Aorta (tissue), 5 donors: ENCODE measurements around the gene CRK. TPM values are rescaled to one million over a fixed set of nuclear protein-coding genes. Genes with fewer than 3 reads are reported as not detected.
A peak's percentile ranks its signal among the peaks of the same experiment; 100 is the strongest.
"Not testable (repeated sequence)": the region's sequence is repeated elsewhere in the genome, so short reads cannot be mapped to it uniquely, and the experiment has no call there.

ENCODE experiments used
- ATAC-seq: fragments of 200-7000 bp; cut with Tn5 transposase; one replicate; pipeline ENCODE4 v1.9.1; 2022; ENCODE audit warnings: moderate library complexity; ENCODE audit not compliant: low FRiP score
- DNase-seq, 2 donors: peaks; one replicate each; pipeline ENCODE4 v3.0.0-alpha.2; 2020
- H3K27ac ChIP-seq, 2 donors: one replicate each; pipeline ENCODE4 v1.5.1; 2013; ENCODE audit warnings: low read length in 2 of 2, mild to moderate bottlenecking in 2 of 2, moderate library complexity in 2 of 2, control low read depth in 1 of 2, inconsistent platforms in 1 of 2, low read depth in 1 of 2
- H3K27me3 ChIP-seq, 2 donors: one replicate each; pipeline ENCODE4 v1.6.1; 2013; ENCODE audit warnings: control low read depth in 1 of 2, low read length in 1 of 2, mild to moderate bottlenecking in 1 of 2, moderate library complexity in 1 of 2; ENCODE audit not compliant: insufficient read depth in 2 of 2, control insufficient read depth in 1 of 2
- H3K36me3 ChIP-seq, 2 donors: one replicate each; pipeline ENCODE4 v1.6.1; 2013; ENCODE audit warnings: control low read depth in 1 of 2, low read length in 1 of 2, mild to moderate bottlenecking in 1 of 2; ENCODE audit not compliant: insufficient read depth in 2 of 2, control insufficient read depth in 1 of 2
- H3K4me1 ChIP-seq, 2 donors: one replicate each; pipeline ENCODE4 v1.6.1; 2013; ENCODE audit warnings: low read length in 2 of 2, control low read depth in 1 of 2, mild to moderate bottlenecking in 1 of 2, moderate library complexity in 1 of 2; ENCODE audit not compliant: insufficient read depth in 2 of 2, control insufficient read depth in 1 of 2
- H3K4me3 ChIP-seq, 2 donors: one replicate each; pipeline ENCODE4 v1.5.1; 2013; ENCODE audit warnings: low read length in 2 of 2, control low read depth in 1 of 2, mild to moderate bottlenecking in 1 of 2
- H3K9me3 ChIP-seq: one replicate; pipeline ENCODE4 v1.6.1; 2013; ENCODE audit warnings: mild to moderate bottlenecking, low read length; ENCODE audit not compliant: control insufficient read depth
- WGBS, 2 donors: extraction: QIAGEN DNeasy Blood & Tissue Kit; methylation state at CpG; one replicate each; pipeline ENCODE4 v1.1.7; 2013; 5-methylcytosine and 5-hydroxymethylcytosine counted together
- intact Hi-C, 2 donors: fragments of 100-400 bp; cut with DNase I; formaldehyde crosslinking; loops; one replicate each; pipeline versions ENCODE4 v1.14.2 to v1.15.0; 2022
- polyA plus RNA-seq, 2 donors: library from polyadenylated mRNA; stranded (reverse); fragments of 200-250 nt; gene quantifications; one replicate each; pipeline ENCODE4 v1.2.3, GENCODE V29; 2013
- total RNA-seq, 2 donors: library from RNA; stranded (reverse); fragmentation: NEBNext Ultra II Directional; extraction: Animal tissue kit (Norgen Biotek cat#: 25700); gene quantifications; one replicate each; pipeline ENCODE4 v1.2.1, GENCODE V29; 2021
- donor health status: healthy with polysubstance abuse.
- donor health status: Bipolar disorder and iron deficiency.
- donor health status: DM: no; HTN: no; CAD: no.
- donor health status: DM: no; HTN: no; CAD: no.
- donor health status: DM: yes; HTN: yes; CAD: no.

CRK gene
- total and polyA plus RNA-seq, 4 donors, result 33.5 to 63.8 (median 48.1) TPM

DNA sequence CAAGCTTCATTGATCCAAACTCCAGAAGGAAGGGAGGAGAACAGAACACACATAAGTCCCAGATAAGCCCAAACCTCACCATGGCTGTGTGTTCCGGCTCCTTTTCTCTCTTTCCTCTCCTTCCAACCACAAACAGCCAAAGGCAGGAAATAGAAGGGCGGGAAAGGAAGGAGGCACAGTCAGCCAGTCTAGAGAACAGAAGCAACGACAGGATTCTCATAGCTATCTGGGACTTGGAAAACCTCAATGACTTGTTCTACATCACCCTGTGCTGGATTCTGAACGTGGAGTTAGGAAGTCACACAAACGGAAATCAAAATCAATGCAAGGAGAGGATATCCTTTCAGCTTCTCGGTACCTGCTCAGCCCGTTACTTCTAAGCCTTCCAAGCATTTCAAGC, 9.0 kb downstream of the CRK start:
- no peaks in the 10 kb centered on the region for H3K9me3 ChIP-seq
- no peaks in the 10 kb centered on the region for H3K27me3 ChIP-seq
- WGBS, 2 donors, result 74 to 83% methylated on average over 7 of the region's 7 CpGs
- no peak for ATAC-seq
- no peak for DNase-seq
- intact Hi-C loops, result no loop called here
- no peak overlapping the region for H3K4me3 ChIP-seq
- no peaks in the 10 kb centered on the region for H3K4me1 ChIP-seq
- no peak overlapping the region for H3K27ac ChIP-seq
- no peaks in the 10 kb centered on the region for H3K36me3 ChIP-seq

DNA sequence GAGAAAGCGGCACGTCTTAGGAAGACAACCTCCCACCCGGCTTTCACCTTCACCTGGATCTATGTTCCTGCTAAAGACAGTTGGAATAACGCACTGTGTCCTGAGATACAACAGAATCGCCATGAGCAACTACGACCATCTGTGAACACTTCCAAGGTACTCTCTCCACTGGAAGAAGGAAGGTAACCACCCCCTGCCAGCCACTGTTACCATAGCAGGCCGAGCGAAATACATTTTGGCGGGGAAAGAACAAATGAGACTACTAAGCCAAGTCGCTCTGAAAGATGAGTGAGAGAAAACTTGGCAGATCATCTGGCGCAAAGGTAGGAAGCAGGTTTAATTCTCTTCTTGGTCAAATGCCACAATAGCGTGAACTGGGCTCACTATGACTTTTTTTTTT, 9.8 kb downstream of the CRK start:
- Histone ChIP-seq H3K9me3 (no peaks in the 10 kb centered on the region), H3K4me1 (no peaks in the 10 kb centered on the region), H3K4me3 (no peak overlapping the region), H3K27ac (no peak overlapping the region), H3K36me3 (no peaks in the 10 kb centered on the region), H3K27me3 (no peaks in the 10 kb centered on the region)
- DNase-seq (no peak), ATAC-seq (no peak)
- intact Hi-C loops, result no loop called here
- 93 to 95% methylated on average over 12 of the region's 12 CpGs for WGBS, 2 donors

DNA sequence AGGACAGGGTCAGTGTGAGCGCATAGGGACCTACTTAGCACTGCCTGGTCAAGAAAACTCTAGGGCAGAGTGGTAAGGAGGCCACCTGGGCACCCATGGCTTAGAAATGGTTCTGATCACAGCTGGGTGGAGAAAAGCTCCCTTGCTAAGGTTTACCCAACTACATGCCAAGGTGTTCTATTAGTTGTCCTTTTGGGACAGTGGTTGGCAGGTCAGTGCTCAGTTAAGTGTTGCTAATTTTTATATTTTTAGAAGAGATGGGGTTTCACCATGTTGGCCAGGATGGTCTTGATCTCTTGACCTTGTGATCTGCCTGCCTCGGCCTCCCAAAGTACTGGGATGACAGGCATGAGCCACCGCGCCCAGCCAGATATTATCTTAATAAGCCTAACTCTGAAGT, 10.3 kb downstream of the CRK start:
- not testable (repeated sequence) for H3K9me3 ChIP-seq, ATAC-seq

GRCh38 chr17:1442721-1443120, 13.3 kb downstream of the CRK start:
- H3K9me3 ChIP-seq, H3K4me1 ChIP-seq, H3K36me3 ChIP-seq, ATAC-seq, H3K27me3 ChIP-seq, DNase-seq, H3K4me3 ChIP-seq, intact Hi-C loops, H3K27ac ChIP-seq: not testable (repeated sequence)
- WGBS, 2 donors, result 92 to 96% methylated on average over 6 of the region's 6 CpGs

More for the DNA sequence above, 10.3 kb downstream of the CRK start:
- H3K4me1 ChIP-seq, H3K27me3 ChIP-seq, H3K4me3 ChIP-seq, DNase-seq, H3K27ac ChIP-seq, intact Hi-C loops, H3K36me3 ChIP-seq: not testable (repeated sequence)
- WGBS, 2 donors, result 94 to 95% methylated on average over 4 of the region's 4 CpGs

DNA sequence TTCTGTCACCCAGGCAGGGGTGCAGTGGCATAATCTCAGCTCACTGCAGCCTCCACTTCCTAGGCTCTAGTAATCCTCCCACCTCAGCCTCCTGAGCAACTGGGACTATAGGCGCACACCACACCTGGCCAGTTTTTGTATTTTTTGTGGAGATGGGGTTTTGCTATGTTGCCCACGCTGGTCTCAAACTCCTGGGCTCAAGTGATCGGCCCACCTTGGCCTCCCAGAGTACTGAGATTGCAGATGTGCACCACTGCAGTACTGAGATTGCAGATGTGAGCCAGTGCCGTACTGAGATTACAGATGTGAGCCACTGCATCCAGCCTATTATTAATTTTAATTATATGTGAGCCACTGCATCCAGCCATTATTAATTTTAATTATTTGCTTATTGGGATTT, 13.8 kb downstream of the CRK start:
- intact Hi-C loops, result no loop called here
- H3K4me1 ChIP-seq, result peaks cover 0 to 4% of the 10 kb centered on the region in 2 donors
- H3K4me3 ChIP-seq, result no peak overlapping the region
- no peaks in the 10 kb centered on the region for H3K27me3 ChIP-seq
- DNase-seq (no peak), ATAC-seq (no peak)
- 96% methylated on average over 4 of the region's 4 CpGs for WGBS, 2 donors
- H3K36me3 ChIP-seq, result no peaks in the 10 kb centered on the region
- H3K9me3 ChIP-seq, result no peaks in the 10 kb centered on the region
- H3K27ac ChIP-seq, result no peak overlapping the region

- WGBS, 2 donors, result 96 to 97% methylated on average over 8 of the region's 8 CpGs
- no peak for ATAC-seq
- intact Hi-C loops, result no loop called here
- no peaks in the 10 kb centered on the region for H3K9me3 ChIP-seq
- no peak for DNase-seq
- no peak overlapping the region for H3K4me3 ChIP-seq
- H3K36me3 ChIP-seq, result no peaks in the 10 kb centered on the region
- H3K27me3 ChIP-seq, result no peaks in the 10 kb centered on the region
- H3K4me1 ChIP-seq, result peaks cover 0 to 4% of the 10 kb centered on the region in 2 donors
- H3K27ac ChIP-seq, result no peak overlapping the region
Measured at GRCh38 chr17:1440921-1441320, 15.1 kb downstream of the CRK start.

DNA sequence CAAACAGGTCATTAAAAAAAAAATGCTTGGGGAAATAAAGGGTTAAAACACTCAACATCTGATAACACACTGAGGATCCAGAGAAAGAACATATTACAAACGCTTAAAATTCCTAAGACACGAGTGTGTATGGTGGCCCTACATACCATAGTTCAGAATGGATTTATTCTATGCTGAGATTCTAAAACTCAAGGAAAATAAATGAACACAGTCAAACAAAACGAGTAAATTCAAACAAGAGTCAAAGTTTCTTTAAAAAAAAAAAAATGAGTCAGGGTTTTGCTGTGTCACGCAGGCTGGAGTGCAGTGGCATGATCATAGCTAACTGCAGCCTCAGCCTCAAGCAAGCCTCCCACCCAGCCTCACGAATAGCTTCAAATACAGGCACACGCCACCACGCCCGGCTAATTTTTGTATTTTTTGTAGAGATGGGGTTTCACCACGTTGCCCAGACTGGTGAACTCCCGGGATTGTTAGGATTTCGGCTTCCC, 17.4 kb downstream of the CRK start:
- ATAC-seq (peak; percentile 41), DNase-seq (no peak)
- Histone ChIP-seq H3K9me3 (no peaks in the 10 kb centered on the region), H3K27me3 (no peaks in the 10 kb centered on the region), H3K36me3 (no peaks in the 10 kb centered on the region), H3K4me3 (no peak overlapping the region), H3K4me1 (peaks cover 0 to 4% of the 10 kb centered on the region in 2 donors), H3K27ac (no peak overlapping the region)
- intact Hi-C loops, result no loop called here
- 36 to 48% methylated on average over 11 of the region's 11 CpGs for WGBS, 2 donors

DNA sequence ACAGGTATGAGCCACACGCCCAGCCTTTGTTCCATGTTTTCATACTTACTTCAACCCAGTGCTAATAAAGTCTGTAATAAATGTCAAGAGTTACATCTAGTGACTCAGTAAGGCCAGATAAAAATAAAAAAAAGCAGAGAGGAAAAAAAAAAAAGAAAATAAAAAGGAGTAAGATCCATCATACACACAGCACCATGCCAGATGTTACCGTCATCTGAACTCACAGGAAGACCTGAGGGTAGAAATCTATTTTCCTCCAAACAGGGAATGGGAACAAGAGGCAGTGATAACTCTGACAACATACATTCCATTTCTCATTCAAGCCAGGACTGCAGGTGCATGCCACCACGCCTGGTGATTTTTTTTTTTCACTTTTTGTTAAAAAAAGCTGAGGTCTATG, 20.7 kb downstream of the CRK start:
- Histone ChIP-seq H3K27me3 (no peaks in the 10 kb centered on the region), H3K4me1 (peaks cover 0 to 4% of the 10 kb centered on the region in 2 donors), H3K36me3 (no peaks in the 10 kb centered on the region), H3K4me3 (no peak overlapping the region), H3K27ac (no peak overlapping the region), H3K9me3 (no peaks in the 10 kb centered on the region)
- WGBS, 2 donors, result 61 to 67% methylated on average over 3 of the region's 3 CpGs
- intact Hi-C loops, result no loop called here
- no peak for DNase-seq
- ATAC-seq, result no peak

DNA sequence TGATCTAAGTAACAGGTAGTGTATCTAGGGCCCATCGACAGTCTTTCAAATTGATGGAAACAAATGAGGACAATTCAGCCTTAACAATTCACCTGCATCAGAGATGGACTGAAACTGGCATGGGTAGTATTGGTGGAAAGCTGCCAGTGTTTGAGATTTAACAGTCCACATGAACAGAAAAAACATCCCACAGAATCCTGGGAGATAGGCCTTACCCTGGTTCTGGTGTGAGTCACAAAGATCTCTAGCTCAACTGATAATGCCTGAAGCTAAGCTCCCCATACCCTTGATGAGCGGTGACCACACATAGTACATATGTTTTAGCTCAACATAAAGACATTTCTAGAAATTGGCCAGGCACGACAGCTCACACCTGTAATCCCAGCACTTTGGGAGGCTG, 21.9 kb downstream of the CRK start:
- no peak overlapping the region for H3K4me3 ChIP-seq
- DNase-seq (no peak), ATAC-seq (no peak)
- WGBS, 2 donors, result 95 to 97% methylated on average over 3 of the region's 3 CpGs
- intact Hi-C loops, result no loop called here
- H3K27ac ChIP-seq, result no peak overlapping the region
- H3K36me3 ChIP-seq, result no peaks in the 10 kb centered on the region
- no peaks in the 10 kb centered on the region for H3K27me3 ChIP-seq
- H3K4me1 ChIP-seq, result peaks cover 0 to 4% of the 10 kb centered on the region in 2 donors
- no peaks in the 10 kb centered on the region for H3K9me3 ChIP-seq
